Neuronal stem cell (in vitro differentiated cells): ENCODE data around the gene PATJ.

Experiments used
- DNase-seq: peaks from one replicate; pipeline ENCODE4 v3.0.0-alpha.2; 2013; ENCODE audit warnings: low spot score
- H2AFZ ChIP-seq: one replicate; pipeline ENCODE4 v1.6.1; 2013; ENCODE audit warnings: mild to moderate bottlenecking, low read length, inconsistent platforms
- H2AK5ac ChIP-seq: 2 replicates; pipeline ENCODE4 v1.6.1; 2013; ENCODE audit warnings: low read depth, mild to moderate bottlenecking, inconsistent platforms, low read length, moderate library complexity, mixed read lengths
- H2BK120ac ChIP-seq: 2 replicates; pipeline ENCODE4 v1.6.1; 2013; ENCODE audit warnings: low read depth, mild to moderate bottlenecking, inconsistent platforms, low read length, moderate library complexity, mixed read lengths
- H2BK12ac ChIP-seq: one replicate; pipeline ENCODE4 v1.6.1; 2013; ENCODE audit warnings: low read length, inconsistent platforms
- H2BK15ac ChIP-seq: 2 replicates; pipeline ENCODE4 v1.6.1; 2013; ENCODE audit warnings: mild to moderate bottlenecking, low read length, inconsistent platforms, mixed read lengths
- H2BK5ac ChIP-seq: one replicate; pipeline ENCODE4 v1.6.1; 2013; ENCODE audit warnings: inconsistent platforms, mild to moderate bottlenecking, low read length, moderate library complexity
- H3K14ac ChIP-seq: one replicate; pipeline ENCODE4 v1.6.1; 2013; ENCODE audit warnings: low read length, inconsistent platforms
- H3K18ac ChIP-seq: 2 replicates; pipeline ENCODE4 v1.6.1; 2013; ENCODE audit warnings: low read length, inconsistent platforms
- H3K23ac ChIP-seq: 2 replicates; pipeline ENCODE4 v1.6.1; 2013; ENCODE audit warnings: low read depth, mild to moderate bottlenecking, mixed read lengths, low read length, inconsistent platforms; ENCODE audit not compliant: poor library complexity
- H3K27ac ChIP-seq: replicated peaks from 3 replicates; pipeline ENCODE4 v1.5.1; 2013; ENCODE audit warnings: low read length, inconsistent platforms
- H3K27me3 ChIP-seq, 3 experiments: 2 replicates each; pipeline ENCODE4 v1.6.1; 2013; ENCODE audit warnings: low read length in 3 of 3, mild to moderate bottlenecking in 2 of 3, inconsistent platforms in 1 of 3, low read depth in 1 of 3, mixed read lengths in 1 of 3, moderate library complexity in 1 of 3; ENCODE audit not compliant: control insufficient read depth in 3 of 3, insufficient read depth in 3 of 3
- H3K36me3 ChIP-seq, 2 donors: replicated peaks in 1 of 2; 2 replicates each; pipeline ENCODE4 v1.6.1; 2013; ENCODE audit warnings: low read length in 2 of 2; ENCODE audit not compliant: control insufficient read depth in 2 of 2, insufficient read depth in 2 of 2
- H3K4ac ChIP-seq: 2 replicates; pipeline ENCODE4 v1.6.1; 2013; ENCODE audit warnings: inconsistent platforms, mild to moderate bottlenecking, low read length, moderate library complexity
- H3K4me1 ChIP-seq, 2 donors: 1 replicate in 1 of 2; 2 replicates in 1 of 2; pipeline ENCODE4 v1.6.1; 2013; ENCODE audit warnings: low read length in 2 of 2, low read depth in 1 of 2; ENCODE audit not compliant: control insufficient read depth in 2 of 2, insufficient read depth in 1 of 2
- H3K4me2 ChIP-seq: one replicate; pipeline ENCODE4 v1.6.1; 2013; ENCODE audit warnings: mild to moderate bottlenecking, low read length, inconsistent platforms; ENCODE audit not compliant: insufficient read depth, poor library complexity, severe bottlenecking
- H3K4me3 ChIP-seq, 2 donors: 2 replicates each; pipeline ENCODE4 v1.5.1; 2013; ENCODE audit warnings: low read length in 2 of 2, mild to moderate bottlenecking in 2 of 2, inconsistent platforms in 1 of 2, moderate library complexity in 1 of 2
- H3K79me1 ChIP-seq: one replicate; pipeline ENCODE4 v1.6.1; 2013; ENCODE audit warnings: low read depth, mild to moderate bottlenecking, inconsistent platforms, low read length, moderate library complexity
- H3K9ac ChIP-seq: one replicate; pipeline ENCODE4 v1.6.1; 2013; ENCODE audit warnings: mild to moderate bottlenecking, low read depth, low read length, inconsistent platforms; ENCODE audit not compliant: poor library complexity
- H3K9me3 ChIP-seq, 2 donors: replicated peaks in 1 of 2; 2 replicates each; pipeline versions ENCODE3 to v1.6.1; 2013; ENCODE audit warnings: low read length in 2 of 2, mild to moderate bottlenecking in 2 of 2, inconsistent platforms in 1 of 2, low read depth in 1 of 2, mixed read lengths in 1 of 2, moderate library complexity in 1 of 2; ENCODE audit not compliant: control insufficient read depth in 2 of 2, insufficient read depth in 1 of 2
- H4K8ac ChIP-seq: one replicate; pipeline ENCODE4 v1.6.1; 2013; ENCODE audit warnings: low read depth, mild to moderate bottlenecking, inconsistent platforms, low read length, moderate library complexity
- H4K91ac ChIP-seq: one replicate; pipeline ENCODE4 v1.6.1; 2013; ENCODE audit warnings: low read length, low read depth, mild to moderate bottlenecking, inconsistent platforms; ENCODE audit not compliant: poor library complexity
- WGBS, 2 donors: extraction: QIAGEN DNeasy Blood & Tissue Kit; methylation state at CpG; one replicate each; pipeline ENCODE4 v1.1.7; 2013; ENCODE audit warnings: missing lambda C conversion rate in 2 of 2, mixed read lengths in 1 of 2; ENCODE audit not compliant: insufficient read length in 2 of 2, insufficient replicate concordance in 1 of 2; ENCODE audit errors: extremely low coverage in 2 of 2; 5-methylcytosine and 5-hydroxymethylcytosine counted together

PATJ gene

DNA sequence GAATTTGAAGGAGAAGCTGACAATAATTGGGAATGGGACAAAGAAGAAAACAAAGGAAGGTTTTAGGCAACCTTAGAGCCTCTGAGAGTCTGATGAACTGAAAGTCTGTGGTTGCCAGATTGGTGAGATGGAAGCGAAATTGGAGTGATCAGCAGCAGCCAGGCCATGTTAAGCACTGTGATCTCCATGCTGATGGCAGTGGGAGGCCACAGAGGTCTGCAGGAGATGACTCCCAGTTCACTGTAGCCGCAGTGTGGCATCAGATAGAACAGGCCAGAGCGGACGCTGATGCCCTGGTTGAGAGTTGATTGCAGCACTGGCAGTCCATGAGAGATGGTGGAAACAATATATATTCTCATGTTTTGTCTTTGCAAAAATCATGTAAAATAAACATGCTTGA is 314.9 kb downstream of the PATJ start:
- H2BK5ac ChIP-seq, result no peak overlapping the region
- no peaks in the 10 kb centered on the region for H3K79me1 ChIP-seq
- H3K4me2 ChIP-seq, result no peak overlapping the region
- no peak overlapping the region for H3K18ac ChIP-seq
- no peak for DNase-seq
- no peak overlapping the region for H3K23ac ChIP-seq
- no peak overlapping the region for H3K27ac ChIP-seq
- no peak overlapping the region for H3K4ac ChIP-seq
- no peak overlapping the region for H4K8ac ChIP-seq
- no peaks in the 10 kb centered on the region for H3K9me3 ChIP-seq
- no peak overlapping the region for H2BK15ac ChIP-seq
- H2AK5ac ChIP-seq, result no peak overlapping the region
- H2AFZ ChIP-seq, result no peak overlapping the region
- no CpG with 5 or more reads among the region's 4 CpGs for WGBS, 2 donors
- H2BK120ac ChIP-seq, result no peak overlapping the region
- H4K91ac ChIP-seq, result no peak overlapping the region
- no peak overlapping the region for H3K9ac ChIP-seq
- no peak overlapping the region for H2BK12ac ChIP-seq
- peaks cover 0 to 2% of the 10 kb centered on the region in 2 donors for H3K4me1 ChIP-seq
- no peak overlapping the region for H3K4me3 ChIP-seq
- no peaks in the 10 kb centered on the region for H3K36me3 ChIP-seq
- no peak overlapping the region for H3K14ac ChIP-seq
- H3K27me3 ChIP-seq, result no peaks in the 10 kb centered on the region

DNA sequence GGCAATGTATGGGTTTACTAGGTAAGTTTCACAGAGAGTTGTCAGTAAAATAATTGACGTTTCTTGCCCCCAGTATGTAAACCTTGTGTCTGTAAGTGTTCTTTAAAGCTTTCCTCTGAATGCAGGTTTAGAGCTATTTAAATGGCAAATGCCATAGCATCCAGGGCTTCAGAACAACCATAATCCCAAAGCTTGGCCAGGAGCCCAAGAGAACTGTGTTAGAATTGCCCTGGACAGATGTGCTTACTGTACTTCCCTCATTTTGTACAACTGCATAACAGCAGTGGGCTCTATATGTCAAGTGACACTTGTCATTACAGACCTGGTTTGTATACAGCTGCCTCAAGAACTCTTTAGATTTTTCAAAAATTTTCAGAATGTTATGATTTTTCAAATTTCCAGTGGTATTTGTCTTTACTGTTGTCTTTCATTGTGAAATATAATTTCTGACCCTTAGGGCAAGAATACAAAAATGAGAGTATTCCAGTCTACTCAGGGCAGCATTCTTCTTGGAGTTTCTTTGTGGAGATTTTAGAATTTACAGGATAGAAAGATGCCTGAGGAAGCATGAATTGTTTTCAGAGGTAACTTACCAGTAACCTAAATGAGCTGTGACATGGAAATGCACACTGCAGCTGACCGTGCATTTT is 315.5 kb downstream of the PATJ start:
- no peak overlapping the region for H2BK15ac ChIP-seq
- H4K8ac ChIP-seq, result no peak overlapping the region
- WGBS, 2 donors, result no CpG with 5 or more reads among the region's 2 CpGs
- no peak overlapping the region for H3K23ac ChIP-seq
- H3K27me3 ChIP-seq, result no peaks in the 10 kb centered on the region
- H3K4me2 ChIP-seq, result no peak overlapping the region
- no peak overlapping the region for H3K9ac ChIP-seq
- peaks cover 0 to 2% of the 10 kb centered on the region in 2 donors for H3K4me1 ChIP-seq
- H3K36me3 ChIP-seq, result no peaks in the 10 kb centered on the region
- H4K91ac ChIP-seq, result no peak overlapping the region
- no peak overlapping the region for H2AFZ ChIP-seq
- no peaks in the 10 kb centered on the region for H3K79me1 ChIP-seq
- no peak overlapping the region for H2BK120ac ChIP-seq
- no peak for DNase-seq
- H3K27ac ChIP-seq, result no peak overlapping the region
- no peak overlapping the region for H2BK5ac ChIP-seq
- no peak overlapping the region for H3K18ac ChIP-seq
- no peak overlapping the region for H2AK5ac ChIP-seq
- no peak overlapping the region for H2BK12ac ChIP-seq
- H3K4ac ChIP-seq, result no peak overlapping the region
- no peak overlapping the region for H3K4me3 ChIP-seq
- no peaks in the 10 kb centered on the region for H3K9me3 ChIP-seq
- no peak overlapping the region for H3K14ac ChIP-seq

DNA sequence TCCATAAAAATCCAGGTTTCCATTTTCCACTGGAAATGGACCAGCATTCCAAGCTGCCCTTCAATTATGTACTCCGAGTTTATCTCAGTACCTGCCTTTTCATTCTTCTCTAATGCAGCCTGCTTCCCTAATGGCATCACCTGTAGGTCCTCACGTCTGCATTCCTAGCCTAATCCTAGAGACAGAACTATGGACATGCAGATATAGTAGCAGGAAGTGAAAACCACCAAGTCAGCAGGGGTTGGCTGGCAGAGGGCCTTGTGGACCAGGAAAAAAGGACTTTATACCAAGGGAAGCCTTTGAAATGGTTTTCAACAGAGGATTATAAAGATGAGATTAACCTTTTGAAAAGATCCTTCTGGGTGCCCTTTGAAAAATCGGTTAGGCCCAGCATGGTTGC is 316.7 kb downstream of the PATJ start:
- Histone ChIP-seq H2BK15ac (no peak overlapping the region), H3K9ac (no peak overlapping the region), H4K91ac (no peak overlapping the region), H3K4me2 (no peak overlapping the region), H3K27me3 (no peaks in the 10 kb centered on the region), H3K4me3 (no peak overlapping the region), H2AFZ (no peak overlapping the region), H2AK5ac (no peak overlapping the region), H3K23ac (no peak overlapping the region), H3K27ac (no peak overlapping the region), H3K79me1 (no peaks in the 10 kb centered on the region), H2BK12ac (no peak overlapping the region), H4K8ac (no peak overlapping the region), H3K36me3 (no peaks in the 10 kb centered on the region), H3K18ac (no peak overlapping the region), H3K4me1 (peaks cover 0 to 2% of the 10 kb centered on the region in 2 donors), H2BK5ac (no peak overlapping the region), H3K14ac (no peak overlapping the region), H2BK120ac (no peak overlapping the region), H3K4ac (no peak overlapping the region), H3K9me3 (no peaks in the 10 kb centered on the region)
- no CpG with 5 or more reads among the region's 3 CpGs for WGBS, 2 donors
- DNase-seq, result no peak

- no peak overlapping the region for H3K18ac ChIP-seq
- DNase-seq, result no peak
- no peak overlapping the region for H2BK120ac ChIP-seq
- peaks cover 0 to 4% of the 10 kb centered on the region in 2 donors for H3K9me3 ChIP-seq
- no peaks in the 10 kb centered on the region for H3K79me1 ChIP-seq
- H3K4me1 ChIP-seq, result peaks cover 2 to 5% of the 10 kb centered on the region in 2 donors
- no peak overlapping the region for H3K4me3 ChIP-seq
- no peak overlapping the region for H3K4ac ChIP-seq
- WGBS, 2 donors, result no CpG with 5 or more reads among the region's 1 CpG
- no peak overlapping the region for H3K14ac ChIP-seq
- no peak overlapping the region for H3K4me2 ChIP-seq
- no peak overlapping the region for H4K8ac ChIP-seq
- no peaks in the 10 kb centered on the region for H3K36me3 ChIP-seq
- H2BK15ac ChIP-seq, result no peak overlapping the region
- H2BK5ac ChIP-seq, result no peak overlapping the region
- no peak overlapping the region for H3K9ac ChIP-seq
- no peak overlapping the region for H2BK12ac ChIP-seq
- H2AFZ ChIP-seq, result no peak overlapping the region
- no peak overlapping the region for H2AK5ac ChIP-seq
- H3K23ac ChIP-seq, result no peak overlapping the region
- no peaks in the 10 kb centered on the region for H3K27me3 ChIP-seq
- H4K91ac ChIP-seq, result no peak overlapping the region
- no peak overlapping the region for H3K27ac ChIP-seq
Observed at GRCh38 chr1:62062087-62062486, 319.8 kb downstream of the PATJ start.
